A549 (cell line): ENCODE results near the gene DISP1. TPM values are rescaled to one million over a fixed set of nuclear protein-coding genes. Genes with fewer than 3 reads are reported as not detected.

Source experiments
- ATAC-seq, 2 experiments: fragments of 200-7000 bp in 1 of 2; fragments of >200 bp in 1 of 2; cut with Nextera tagmentation in 1 of 2; cut with Tn5 transposase in 1 of 2; 3 replicates each; pipeline versions ENCODE4 v1.8.0 to v1.9.1; 2018 to 2020; ENCODE audit warnings: mild to moderate bottlenecking in 1 of 2, moderate library complexity in 1 of 2
- CTCF ChIA-PET: fragments of 300-600 bp; sonication (Branson Sonifier 250); formaldehyde crosslinking; extraction: SDS; loops from one replicate; lab custom pipeline; 2021; ENCODE audit warnings: antibody characterized with exemption, inconsistent platforms; lab: Yijun Ruan, JAX
- POLR2A ChIA-PET: fragments of 350-600 bp; formaldehyde crosslinking; extraction: SDS; loops from one replicate; lab custom pipeline; 2021; ENCODE audit warnings: antibody characterized with exemption, inconsistent platforms; lab: Yijun Ruan, JAX
- DNase-seq, 2 experiments: peaks; one replicate each; pipeline versions ENCODE4 v3.0.0 to v3.0.0-alpha.2; 2011 to 2016; ENCODE audit warnings: low read depth in 1 of 2, low spot score in 1 of 2
- FAIRE-seq: peaks from 2 replicates; lab custom pipeline; 2011; peaks lifted over from hg19 to GRCh38; lab: Jason Lieb, UNC
- H3K27ac ChIP-seq, 2 experiments: fragments of >200 bp; sonication (Bioruptor Twin); formaldehyde crosslinking; 3 replicates each; pipeline ENCODE4 v1.5.1; 2016 to 2017
- H3K4me1 ChIP-seq: fragments of >200 bp; sonication (Bioruptor Twin); formaldehyde crosslinking; 3 replicates; pipeline ENCODE4 v1.6.1; 2016
- H3K4me2 ChIP-seq: fragments of >200 bp; sonication (Bioruptor Twin); formaldehyde crosslinking; 3 replicates; pipeline ENCODE4 v1.6.1; 2016
- H3K4me3 ChIP-seq: fragments of >200 bp; sonication (Bioruptor Twin); formaldehyde crosslinking; 3 replicates; pipeline ENCODE4 v1.5.1; 2016
- H3K9me3 ChIP-seq: fragments of >200 bp; sonication (Bioruptor Twin); formaldehyde crosslinking; 3 replicates; pipeline ENCODE4 v1.6.1; 2016
- BHLHE40 ChIP-seq: IDR thresholded peaks from 2 replicates; pipeline ENCODE4 v1.6.1; 2012; ENCODE audit warnings: low read depth, low read length, inconsistent platforms
- CEBPB ChIP-seq, 2 experiments: fragments of >200 bp in 1 of 2; sonication (Bioruptor Twin) in 1 of 2; formaldehyde crosslinking in 1 of 2; IDR thresholded peaks; 2 replicates each; pipeline ENCODE4 v1.6.1; 2012 to 2016
- EHF ChIP-seq: fragments of 250-450 bp; sonication (Bioruptor Pico); IDR thresholded peaks from 2 replicates; pipeline ENCODE4 v1.5.0; 2020; ENCODE audit warnings: mild to moderate bottlenecking
- EP300 ChIP-seq, 2 experiments: fragments of >200 bp; sonication (Bioruptor Twin); formaldehyde crosslinking; IDR thresholded peaks; 2 replicates in 1 of 2; 3 replicates in 1 of 2; pipeline ENCODE4 v1.6.1; 2016 to 2017
- FOSL2 ChIP-seq, 2 experiments: fragments of 450-650 bp in 1 of 2; fragments of >200 bp in 1 of 2; sonication (Bioruptor Twin) in 1 of 2; formaldehyde crosslinking; IDR thresholded peaks; 2 replicates each; pipeline versions ENCODE4 v1.5.0 to v1.6.1; 2016 to 2020; ENCODE audit warnings: mild to moderate bottlenecking in 1 of 2, moderate library complexity in 1 of 2
- GATA3 ChIP-seq: IDR thresholded peaks from 2 replicates; pipeline ENCODE4 v1.6.1; 2012; ENCODE audit warnings: borderline replicate concordance
- HDAC2 ChIP-seq: fragments of 200-600 bp; sonication (generic); IDR thresholded peaks from 2 replicates; pipeline ENCODE4 v1.6.1; 2016
- HEYL ChIP-seq: fragments of 250-450 bp; sonication (Bioruptor Pico); IDR thresholded peaks from 2 replicates; pipeline ENCODE4 v1.8.0; 2021; ENCODE audit warnings: mild to moderate bottlenecking, moderate library complexity
- JUN ChIP-seq, 2 experiments: fragments of >200 bp; sonication (Bioruptor Twin); formaldehyde crosslinking; IDR thresholded peaks; 2 replicates in 1 of 2; 3 replicates in 1 of 2; pipeline ENCODE4 v1.6.1; 2016 to 2017
- MYC ChIP-seq: IDR thresholded peaks from 2 replicates; pipeline ENCODE4 v1.6.1; 2012; ENCODE audit warnings: mild to moderate bottlenecking, inconsistent platforms, low read length, improper control_type of control experiment, borderline replicate concordance
- NR3C1 ChIP-seq: fragments of >200 bp; sonication (Bioruptor Twin); formaldehyde crosslinking; IDR thresholded peaks from 3 replicates; pipeline ENCODE4 v1.6.1; 2017
- PHF8 ChIP-seq: fragments of 200-600 bp; sonication (generic); IDR thresholded peaks from 2 replicates; pipeline ENCODE4 v1.6.1; 2016; ENCODE audit warnings: low read depth, mild to moderate bottlenecking, antibody characterized with exemption, moderate library complexity, borderline replicate concordance
- POLR2A ChIP-seq: IDR thresholded peaks from 2 replicates; pipeline ENCODE4 v1.6.1; 2012; ENCODE audit warnings: mild to moderate bottlenecking, low read length
- RCOR1 ChIP-seq: fragments of 150-350 bp; IDR thresholded peaks from 2 replicates; pipeline ENCODE4 v1.6.1; 2014; ENCODE audit warnings: antibody characterized with exemption, low read length, low read depth
- RFX5 ChIP-seq: fragments of 450-650 bp; IDR thresholded peaks from 2 replicates; pipeline ENCODE4 v1.7.1; 2014; ENCODE audit warnings: antibody characterized with exemption, mild to moderate bottlenecking, moderate library complexity
- RNF2 ChIP-seq: fragments of 200-600 bp; sonication (generic); IDR thresholded peaks from 2 replicates; pipeline ENCODE4 v1.6.1; 2016; ENCODE audit warnings: low read depth, mild to moderate bottlenecking, antibody characterized with exemption, moderate library complexity, borderline replicate concordance
- TFCP2L1 ChIP-seq: fragments of 250-450 bp; sonication (Bioruptor Pico); IDR thresholded peaks from 2 replicates; pipeline ENCODE4 v1.5.0; 2021; ENCODE audit warnings: mild to moderate bottlenecking
- ZNF302 ChIP-seq: fragments of 250-450 bp; sonication (Bioruptor Pico); IDR thresholded peaks from 2 replicates; pipeline ENCODE4 v1.9.0; 2021; ENCODE audit warnings: inconsistent platforms, mild to moderate bottlenecking, moderate library complexity
- WGBS: methylation state at CpG from one replicate; pipeline ENCODE4 v1.1.6; 2017; ENCODE audit errors: missing lambda C conversion rate; 5-methylcytosine and 5-hydroxymethylcytosine counted together
- polyA plus RNA-seq, 4 experiments: library from polyadenylated mRNA; depleted of rRNA in 3 of 4; stranded (reverse); fragments of >200 nt; fragmentation: RNase III in 1 of 4; extraction: RNeasy Plus Mini Kit Qiagen cat#74134 plus additional on column Dnase treatment in 1 of 4; gene quantifications; 2 replicates in 3 of 4; 3 replicates in 1 of 4; pipeline ENCODE4 v1.2.3, GENCODE V29; 2011 to 2017
- TF ChIP-seq, protein P1 (sequence below): fragments of 250-450 bp; sonication (Bioruptor Pico); IDR thresholded peaks from 2 replicates; pipeline ENCODE4 v1.5.0; 2020; ENCODE audit warnings: low read depth, mild to moderate bottlenecking, moderate library complexity
- TF ChIP-seq, protein P2 (sequence below): fragments of 450-650 bp; IDR thresholded peaks from 2 replicates; pipeline ENCODE4 v1.6.1; 2014; ENCODE audit warnings: antibody characterized with exemption
- TF ChIP-seq, protein P3 (sequence below): fragments of 150-350 bp; IDR thresholded peaks from 2 replicates; pipeline ENCODE4 v1.6.1; 2014; ENCODE audit warnings: low read depth, mild to moderate bottlenecking, low read length

The DISP1 gene
- polyA plus RNA-seq, 2 of the 4 experiments (the other 2 are of a cell fraction), result 1.2 to 5.1 TPM

DNA sequence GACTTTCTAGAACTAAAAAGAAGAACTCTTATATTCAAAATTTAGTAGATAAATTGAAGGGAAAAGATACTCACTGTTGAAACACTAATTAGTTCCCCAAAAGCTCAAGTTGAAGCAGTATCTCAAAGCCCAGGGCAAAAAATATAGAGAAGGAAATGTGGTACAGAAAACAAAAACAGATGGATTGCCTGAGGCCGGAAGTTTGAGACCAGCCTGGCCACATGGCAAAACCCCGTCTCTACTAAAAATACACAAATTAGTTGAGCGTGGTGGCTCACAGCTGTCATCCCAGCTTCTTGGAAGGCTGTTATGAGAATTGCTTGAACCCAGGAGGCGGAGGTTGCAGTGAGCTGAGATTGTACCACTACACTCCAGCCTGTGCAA lies 41.9 kb upstream of the DISP1 start:
- no peak for DNase-seq
- no peak overlapping the region for H3K4me3 ChIP-seq
- ChIA-PET POLR2A (no interaction called here), CTCF (interaction anchor here (0.6 kb wide), 1 partner anchor 309 kb away, joined by 3 read pairs; no protein-coding TSS in a partner anchor)
- peaks cover 20% of the 10 kb centered on the region for H3K9me3 ChIP-seq
- WGBS, result 69% methylated on average over 4 of the region's 4 CpGs
- FAIRE-seq, result no peak
- ATAC-seq, result no peak
- TF ChIP-seq EP300 (IDR thresholded peaks at IDR 0.05) (no peak), PHF8 (no peak), RNF2 (no peak), RFX5 (no peak), HDAC2 (no peak), CEBPB (IDR thresholded peaks at IDR 0.05) (no peak), ZNF302 (CRISPR knock-in tag) (no peak), HEYL (CRISPR knock-in tag) (no peak)
- TF ChIP-seq, protein P1, sequence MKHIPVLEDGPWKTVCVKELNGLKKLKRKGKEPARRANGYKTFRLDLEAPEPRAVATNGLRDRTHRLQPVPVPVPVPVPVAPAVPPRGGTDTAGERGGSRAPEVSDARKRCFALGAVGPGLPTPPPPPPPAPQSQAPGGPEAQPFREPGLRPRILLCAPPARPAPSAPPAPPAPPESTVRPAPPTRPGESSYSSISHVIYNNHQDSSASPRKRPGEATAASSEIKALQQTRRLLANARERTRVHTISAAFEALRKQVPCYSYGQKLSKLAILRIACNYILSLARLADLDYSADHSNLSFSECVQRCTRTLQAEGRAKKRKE (CRISPR knock-in tag), result no peak
- TF ChIP-seq, protein P2, sequence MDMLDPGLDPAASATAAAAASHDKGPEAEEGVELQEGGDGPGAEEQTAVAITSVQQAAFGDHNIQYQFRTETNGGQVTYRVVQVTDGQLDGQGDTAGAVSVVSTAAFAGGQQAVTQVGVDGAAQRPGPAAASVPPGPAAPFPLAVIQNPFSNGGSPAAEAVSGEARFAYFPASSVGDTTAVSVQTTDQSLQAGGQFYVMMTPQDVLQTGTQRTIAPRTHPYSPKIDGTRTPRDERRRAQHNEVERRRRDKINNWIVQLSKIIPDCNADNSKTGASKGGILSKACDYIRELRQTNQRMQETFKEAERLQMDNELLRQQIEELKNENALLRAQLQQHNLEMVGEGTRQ, result no peak
- H3K4me1 ChIP-seq, result peaks cover 12% of the 10 kb centered on the region
- H3K4me2 ChIP-seq, result no peak overlapping the region
- no peak overlapping the region for H3K27ac ChIP-seq

DNA sequence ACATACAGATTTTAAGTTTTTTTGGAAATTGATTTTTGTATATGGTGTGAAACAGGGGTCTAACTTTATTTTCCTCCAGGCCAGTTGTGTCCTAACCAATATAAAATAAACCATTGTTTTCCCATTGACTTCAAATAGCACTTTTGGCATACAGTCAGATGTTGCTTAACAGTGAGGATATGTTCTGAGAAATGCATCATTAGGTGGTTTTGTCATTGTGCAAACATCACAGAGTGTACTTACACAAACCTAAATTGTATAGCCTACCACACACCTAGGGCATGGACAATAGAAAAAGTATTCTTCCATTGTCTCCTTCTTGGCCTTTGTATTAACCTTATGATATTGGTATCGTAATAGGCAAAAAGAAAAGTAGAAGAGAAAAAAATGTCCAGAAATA lies 37.4 kb upstream of the DISP1 start:
- 38% methylated on average over 1 of the region's 1 CpG for WGBS
- Histone ChIP-seq H3K9me3 (no peaks in the 10 kb centered on the region), H3K4me3 (no peak overlapping the region), H3K4me2 (peak overlapping the region; percentile 56; the same call in 2 of the 3 replicates), H3K27ac (peak overlapping the region in 1 of 2 experiments; percentile 51; a peak in 1 of 6 replicates), H3K4me1 (peaks cover 15% of the 10 kb centered on the region)
- peak in 1 of 2 experiments; percentile 29; a peak in 1 of 6 replicates for ATAC-seq
- DNase-seq, result peak in 1 of 2 experiments; percentile 44
- no peak for FAIRE-seq
- POLR2A ChIA-PET, result no interaction called here
- CTCF ChIA-PET, result interaction anchor here (1.1 to 1.7 kb wide), 3 partner anchors 15 to 347 kb away, joined by 5 to 6 read pairs (median 5); no protein-coding TSS in a partner anchor
- TF ChIP-seq NR3C1 (no peak), MYC (no peak), POLR2A (no peak), CEBPB (IDR thresholded peaks at IDR 0.05) (peak; percentile 54 to 72), FOSL2 (IDR thresholded peaks at IDR 0.05) (no peak), FOSL2 (CRISPR knock-in tag; IDR thresholded peaks at IDR 0.05) (peak; percentile 29; the same call in 1 of the 2 replicates), RCOR1 (no peak), GATA3 (no peak), BHLHE40 (no peak), TFCP2L1 (CRISPR knock-in tag) (no peak), EHF (CRISPR knock-in tag) (no peak)
- TF ChIP-seq, protein P3, sequence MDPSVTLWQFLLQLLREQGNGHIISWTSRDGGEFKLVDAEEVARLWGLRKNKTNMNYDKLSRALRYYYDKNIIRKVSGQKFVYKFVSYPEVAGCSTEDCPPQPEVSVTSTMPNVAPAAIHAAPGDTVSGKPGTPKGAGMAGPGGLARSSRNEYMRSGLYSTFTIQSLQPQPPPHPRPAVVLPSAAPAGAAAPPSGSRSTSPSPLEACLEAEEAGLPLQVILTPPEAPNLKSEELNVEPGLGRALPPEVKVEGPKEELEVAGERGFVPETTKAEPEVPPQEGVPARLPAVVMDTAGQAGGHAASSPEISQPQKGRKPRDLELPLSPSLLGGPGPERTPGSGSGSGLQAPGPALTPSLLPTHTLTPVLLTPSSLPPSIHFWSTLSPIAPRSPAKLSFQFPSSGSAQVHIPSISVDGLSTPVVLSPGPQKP, result no peak

DNA sequence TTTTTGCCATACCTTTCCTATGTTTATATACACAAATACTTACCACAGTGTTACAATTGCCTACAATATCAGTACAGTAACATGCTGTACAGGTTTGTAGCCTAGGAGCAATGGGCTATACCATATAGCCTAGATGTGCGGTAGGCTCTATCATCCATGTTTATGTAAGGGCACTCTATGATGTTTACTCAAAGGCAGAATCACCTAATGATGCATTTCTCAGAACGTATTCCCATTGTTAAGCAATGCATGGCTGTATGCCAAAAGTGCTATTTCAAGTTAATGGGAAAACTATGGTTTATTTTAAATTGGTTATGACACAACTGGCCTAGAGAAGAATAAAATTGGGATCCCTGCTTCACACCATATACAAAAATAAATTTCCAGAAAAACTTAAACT lies 36.9 kb upstream of the DISP1 start:
- POLR2A ChIA-PET, result no interaction called here
- no peaks in the 10 kb centered on the region for H3K9me3 ChIP-seq
- peak; percentile 68 for FAIRE-seq
- no peak for TF ChIP-seq FOSL2 (IDR thresholded peaks at IDR 0.05)
- peak; percentile 39 for TF ChIP-seq FOSL2 (CRISPR knock-in tag; IDR thresholded peaks at IDR 0.05)
- TF ChIP-seq CEBPB (IDR thresholded peaks at IDR 0.05), result peak; percentile 58 to 74; a peak in 3 of 4 replicates
- no peak for TF ChIP-seq PHF8
- no peak for TF ChIP-seq JUN (IDR thresholded peaks at IDR 0.05)
- peak in 1 of 2 experiments; percentile 36 for DNase-seq
- CTCF ChIA-PET, result interaction anchor here (0.5 kb wide), 1 partner anchor 355 kb away, joined by 3 read pairs; no protein-coding TSS in a partner anchor
- peak overlapping the region in 1 of 2 experiments; percentile 51; a peak in 1 of 6 replicates for H3K27ac ChIP-seq
- peak overlapping the region; percentile 56 for H3K4me2 ChIP-seq
- H3K4me3 ChIP-seq, result no peak overlapping the region
- no peak for ATAC-seq
- 4% methylated on average over 2 of the region's 2 CpGs for WGBS
- peaks cover 15% of the 10 kb centered on the region for H3K4me1 ChIP-seq
